ENCODE measurements around the gene ZNF850.

DNA sequence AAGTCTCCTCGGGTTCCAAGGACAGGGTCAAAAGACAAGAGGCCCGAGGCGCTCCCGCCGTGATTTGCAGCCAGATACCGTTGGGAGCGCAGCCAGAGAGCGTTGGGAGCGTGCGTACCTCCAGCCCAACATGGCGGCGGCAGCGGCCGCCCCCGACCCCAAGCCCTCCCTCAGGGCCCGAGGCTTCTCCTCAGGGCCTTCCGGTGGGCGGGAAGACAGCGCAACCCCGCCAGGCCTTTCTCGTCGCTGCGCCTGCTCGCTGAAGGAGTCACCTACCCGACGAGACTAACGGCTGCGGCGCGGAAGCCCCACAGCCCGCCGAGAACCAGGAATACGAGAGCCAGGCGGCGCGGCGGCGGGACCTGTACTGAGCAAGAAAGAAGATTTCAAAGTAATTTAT is 3.2 kb upstream of the ZNF850 start:
- TF ChIP-seq, protein P1, sequence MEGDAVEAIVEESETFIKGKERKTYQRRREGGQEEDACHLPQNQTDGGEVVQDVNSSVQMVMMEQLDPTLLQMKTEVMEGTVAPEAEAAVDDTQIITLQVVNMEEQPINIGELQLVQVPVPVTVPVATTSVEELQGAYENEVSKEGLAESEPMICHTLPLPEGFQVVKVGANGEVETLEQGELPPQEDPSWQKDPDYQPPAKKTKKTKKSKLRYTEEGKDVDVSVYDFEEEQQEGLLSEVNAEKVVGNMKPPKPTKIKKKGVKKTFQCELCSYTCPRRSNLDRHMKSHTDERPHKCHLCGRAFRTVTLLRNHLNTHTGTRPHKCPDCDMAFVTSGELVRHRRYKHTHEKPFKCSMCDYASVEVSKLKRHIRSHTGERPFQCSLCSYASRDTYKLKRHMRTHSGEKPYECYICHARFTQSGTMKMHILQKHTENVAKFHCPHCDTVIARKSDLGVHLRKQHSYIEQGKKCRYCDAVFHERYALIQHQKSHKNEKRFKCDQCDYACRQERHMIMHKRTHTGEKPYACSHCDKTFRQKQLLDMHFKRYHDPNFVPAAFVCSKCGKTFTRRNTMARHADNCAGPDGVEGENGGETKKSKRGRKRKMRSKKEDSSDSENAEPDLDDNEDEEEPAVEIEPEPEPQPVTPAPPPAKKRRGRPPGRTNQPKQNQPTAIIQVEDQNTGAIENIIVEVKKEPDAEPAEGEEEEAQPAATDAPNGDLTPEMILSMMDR (IDR thresholded peaks at IDR 0.05 in 2 of 3, conservative IDR thresholded peaks at IDR 0.05 in 1 of 3; ENCODE audit: borderline replicate concordance in 1 of 3, insufficient read depth in 1 of 3, low read depth in 2 of 3, low read length in 2 of 3), result no peak
- TF ChIP-seq POLR2A (IDR thresholded peaks at IDR 0.05; ENCODE audit: borderline replicate concordance, extremely low read depth, insufficient read depth, insufficient read length) (no peak), EZH2 (IDR thresholded peaks at IDR 0.05) (no peak), CEBPB (IDR thresholded peaks at IDR 0.05; ENCODE audit: low read depth) (no peak), ZNF274 (IDR thresholded peaks at IDR 0.05; ENCODE audit: low read depth, low read length) (no peak), EZH2phosphoT487 (IDR thresholded peaks at IDR 0.05; ENCODE audit: borderline replicate concordance) (no peak), EGR1 (IDR thresholded peaks at IDR 0.05; ENCODE audit: low read depth) (no peak), SP1 (IDR thresholded peaks at IDR 0.05; ENCODE audit: low read depth) (no peak)
- TF ChIP-seq, protein P2, sequence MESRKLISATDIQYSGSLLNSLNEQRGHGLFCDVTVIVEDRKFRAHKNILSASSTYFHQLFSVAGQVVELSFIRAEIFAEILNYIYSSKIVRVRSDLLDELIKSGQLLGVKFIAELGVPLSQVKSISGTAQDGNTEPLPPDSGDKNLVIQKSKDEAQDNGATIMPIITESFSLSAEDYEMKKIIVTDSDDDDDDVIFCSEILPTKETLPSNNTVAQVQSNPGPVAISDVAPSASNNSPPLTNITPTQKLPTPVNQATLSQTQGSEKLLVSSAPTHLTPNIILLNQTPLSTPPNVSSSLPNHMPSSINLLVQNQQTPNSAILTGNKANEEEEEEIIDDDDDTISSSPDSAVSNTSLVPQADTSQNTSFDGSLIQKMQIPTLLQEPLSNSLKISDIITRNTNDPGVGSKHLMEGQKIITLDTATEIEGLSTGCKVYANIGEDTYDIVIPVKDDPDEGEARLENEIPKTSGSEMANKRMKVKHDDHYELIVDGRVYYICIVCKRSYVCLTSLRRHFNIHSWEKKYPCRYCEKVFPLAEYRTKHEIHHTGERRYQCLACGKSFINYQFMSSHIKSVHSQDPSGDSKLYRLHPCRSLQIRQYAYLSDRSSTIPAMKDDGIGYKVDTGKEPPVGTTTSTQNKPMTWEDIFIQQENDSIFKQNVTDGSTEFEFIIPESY (IDR thresholded peaks at IDR 0.05; ENCODE audit: extremely low read depth, insufficient replicate concordance, low read length), result no peak
- TF ChIP-seq, protein P3, sequence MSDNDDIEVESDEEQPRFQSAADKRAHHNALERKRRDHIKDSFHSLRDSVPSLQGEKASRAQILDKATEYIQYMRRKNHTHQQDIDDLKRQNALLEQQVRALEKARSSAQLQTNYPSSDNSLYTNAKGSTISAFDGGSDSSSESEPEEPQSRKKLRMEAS (IDR thresholded peaks at IDR 0.05), result no peak
- TF ChIP-seq, protein P4, sequence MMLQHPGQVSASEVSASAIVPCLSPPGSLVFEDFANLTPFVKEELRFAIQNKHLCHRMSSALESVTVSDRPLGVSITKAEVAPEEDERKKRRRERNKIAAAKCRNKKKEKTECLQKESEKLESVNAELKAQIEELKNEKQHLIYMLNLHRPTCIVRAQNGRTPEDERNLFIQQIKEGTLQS (IDR thresholded peaks at IDR 0.05), result no peak

Measured in HCT116 (cell line).